Astrocyte of the cerebellum (primary cell): ENCODE results near the gene WDFY2.

Experiments
- DNase-seq: peaks from one replicate; pipeline ENCODE4 v3.0.0-alpha.2; 2011; ENCODE audit warnings: low read depth
- H3K4me3 ChIP-seq: 2 replicates; pipeline ENCODE4 v1.5.1; 2011; ENCODE audit warnings: mild to moderate bottlenecking, low read depth, low read length, moderate library complexity
- CTCF ChIP-seq: IDR thresholded peaks from 2 replicates; pipeline ENCODE4 v1.5.1; 2012; ENCODE audit warnings: low read length, low read depth, moderate library complexity, mild to moderate bottlenecking; ENCODE audit errors: missing control alignments
- in situ Hi-C: cut with HindIII; loops from 2 replicates; pipeline ENCODE4 v1.10.0; 2017; ENCODE audit warnings: low sequenced_read_pairs

The WDFY2 gene

GRCh38 chr13:51552027-51552426 is 32.2 kb upstream of the WDFY2 start:
- TF ChIP-seq CTCF, result no peak
- DNase-seq, result no peak
- in situ Hi-C loops, result no loop called here
- no peak overlapping the region for H3K4me3 ChIP-seq

GRCh38 chr13:51553531-51553930 is 30.7 kb upstream of the WDFY2 start:
- in situ Hi-C loops, result no loop called here

GRCh38 chr13:51556740-51557139 is 27.5 kb upstream of the WDFY2 start:
- TF ChIP-seq CTCF, result no peak
- in situ Hi-C loops, result no loop called here
- no peak overlapping the region for H3K4me3 ChIP-seq
- DNase-seq, result no peak

More at GRCh38 chr13:51553531-51553930, 30.7 kb upstream of the WDFY2 start:
- no peak for TF ChIP-seq CTCF
- no peak for DNase-seq
- H3K4me3 ChIP-seq, result no peak overlapping the region

GRCh38 chr13:51557438-51557837 is 26.8 kb upstream of the WDFY2 start:
- DNase-seq, result no peak
- in situ Hi-C loops, result no loop called here
- H3K4me3 ChIP-seq, result no peak overlapping the region
- TF ChIP-seq CTCF, result no peak

- H3K4me3 ChIP-seq, result no peak overlapping the region
- in situ Hi-C loops, result no loop called here
- no peak for DNase-seq
- TF ChIP-seq CTCF, result no peak
Measured at GRCh38 chr13:51557875-51558612, 26.2 kb upstream of the WDFY2 start.

- H3K4me3 ChIP-seq, result no peak overlapping the region
- no peak for DNase-seq
- in situ Hi-C loops, result no loop called here
- no peak for TF ChIP-seq CTCF
Measured at GRCh38 chr13:51559946-51560735, 24.1 kb upstream of the WDFY2 start.
